Hematopoietic multipotent progenitor cell treated with erythropoietin and hydrocortisone succinate and interleukin-3 and kit ligand, for 15 days (in vitro differentiated cells): Measurements from ENCODE around the gene TLL2.
A peak's percentile ranks its signal among the peaks of the same experiment; 100 is the strongest.

Experiments used
- DNase-seq: peaks from one replicate; pipeline ENCODE4 v3.0.0-alpha.2; 2015; ENCODE audit warnings: low spot score

TLL2 gene

GRCh38 chr10:96389785-96390184 is 123.9 kb downstream of the TLL2 start:
- no peak for DNase-seq

- no peak for DNase-seq
These were observed 126.1 kb downstream of the TLL2 start for GRCh38 chr10:96387601-96388000.

DNA sequence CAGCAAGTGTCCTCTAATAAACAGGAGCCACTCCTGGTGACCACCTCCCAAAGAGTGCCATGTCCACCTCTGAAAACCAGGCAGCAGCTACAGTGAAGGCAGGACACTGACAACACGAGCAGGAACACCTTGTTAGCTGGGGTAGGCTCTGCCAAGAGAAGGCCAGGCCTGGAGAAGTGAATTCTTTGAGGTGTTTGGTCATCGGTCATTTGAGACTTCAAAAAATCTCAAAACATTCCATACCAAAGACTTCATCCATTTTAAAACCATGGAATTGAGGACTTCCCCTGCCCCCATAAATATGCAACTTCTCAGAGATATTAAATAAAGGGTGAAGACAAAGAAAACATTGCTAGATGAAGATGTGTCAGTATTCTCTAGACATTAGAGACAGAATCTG is 126.6 kb downstream of the TLL2 start:
- DNase-seq = no peak

- no peak for DNase-seq
These were observed 129.2 kb downstream of the TLL2 start for GRCh38 chr10:96384506-96384905.

DNA sequence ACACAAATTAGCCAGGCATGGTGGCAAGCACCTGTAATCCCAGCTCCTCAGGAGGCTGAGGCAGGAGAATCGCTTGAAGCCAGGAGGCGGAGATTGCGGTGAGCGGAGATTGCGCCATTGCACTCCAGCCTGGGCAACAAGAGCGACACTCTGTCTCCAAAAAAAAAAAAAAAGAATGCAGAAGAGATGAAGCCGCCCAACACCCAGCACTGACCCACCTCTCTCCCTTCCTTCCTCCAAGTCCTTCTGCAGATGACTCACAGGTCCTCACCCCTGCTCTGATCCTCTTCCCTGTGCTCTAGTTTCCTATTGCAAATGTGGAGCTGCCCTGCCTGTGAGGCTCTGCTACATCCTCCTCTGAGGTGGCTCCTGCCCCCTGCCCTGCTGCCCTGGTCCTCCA is 132.9 kb downstream of the TLL2 start:
- no peak for DNase-seq

DNA sequence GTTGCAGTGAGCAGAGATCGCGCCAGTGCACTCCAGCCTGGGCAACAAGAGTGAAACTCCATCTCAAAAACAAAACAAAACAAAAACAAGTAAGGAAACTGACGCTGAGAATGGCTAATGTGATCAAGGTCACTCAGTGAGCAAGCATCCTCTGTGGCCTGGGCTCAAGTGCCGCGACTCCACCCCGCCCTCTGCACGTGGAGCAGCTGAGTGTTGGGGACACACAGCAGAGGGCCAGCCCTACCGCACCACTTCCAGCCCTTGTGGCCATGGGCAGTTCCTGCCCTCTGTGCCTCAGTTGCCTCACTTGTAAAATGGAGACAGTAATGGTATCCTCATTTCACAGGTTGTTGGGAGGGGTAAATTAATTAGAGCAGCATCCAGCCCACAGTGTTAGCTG is 134.0 kb downstream of the TLL2 start:
- no peak for DNase-seq

DNA sequence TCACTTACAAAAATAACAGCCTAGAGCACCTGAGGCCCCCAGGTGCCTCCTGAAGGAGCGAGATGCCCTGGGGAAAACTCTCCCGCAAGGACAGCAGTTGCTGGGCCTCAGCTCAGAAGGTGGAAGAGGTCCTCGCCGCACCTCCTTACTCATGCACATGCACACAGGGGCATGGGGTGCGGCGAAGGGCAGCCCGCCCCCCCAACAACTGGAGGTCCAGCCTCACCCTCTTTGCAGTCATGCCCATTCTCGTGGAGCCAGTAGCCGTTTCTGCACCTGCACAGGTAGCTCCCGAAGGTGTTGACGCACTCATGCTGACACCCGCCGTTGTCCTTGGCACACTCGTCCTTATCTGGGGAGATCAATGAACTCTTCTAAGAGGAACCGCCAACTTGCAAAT is 135.0 kb downstream of the TLL2 start:
- DNase-seq = no peak

DNA sequence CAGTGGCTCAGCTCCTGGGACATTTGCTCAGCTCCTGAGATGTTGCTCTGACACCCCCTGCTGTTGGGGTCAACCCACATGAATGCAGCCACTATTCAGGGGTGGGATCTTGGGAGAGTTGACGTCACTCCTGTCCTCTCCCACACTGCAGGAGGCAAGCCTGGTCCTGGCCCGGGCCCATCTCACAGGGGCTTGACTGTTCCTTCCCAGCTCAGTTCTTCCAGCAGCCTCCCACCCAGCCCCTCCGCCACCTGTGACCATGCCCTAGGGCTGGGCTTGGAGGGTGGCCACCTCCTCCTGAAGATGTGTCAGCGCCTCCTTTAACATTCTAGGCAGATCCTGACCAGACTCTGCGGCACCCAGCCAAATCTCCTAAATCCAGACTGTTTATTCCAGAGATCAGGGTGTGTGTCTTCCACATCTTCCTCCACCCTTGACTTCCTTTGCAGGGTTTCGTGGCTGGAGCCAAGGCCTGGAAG is 135.9 kb downstream of the TLL2 start:
- DNase-seq = no peak

DNA sequence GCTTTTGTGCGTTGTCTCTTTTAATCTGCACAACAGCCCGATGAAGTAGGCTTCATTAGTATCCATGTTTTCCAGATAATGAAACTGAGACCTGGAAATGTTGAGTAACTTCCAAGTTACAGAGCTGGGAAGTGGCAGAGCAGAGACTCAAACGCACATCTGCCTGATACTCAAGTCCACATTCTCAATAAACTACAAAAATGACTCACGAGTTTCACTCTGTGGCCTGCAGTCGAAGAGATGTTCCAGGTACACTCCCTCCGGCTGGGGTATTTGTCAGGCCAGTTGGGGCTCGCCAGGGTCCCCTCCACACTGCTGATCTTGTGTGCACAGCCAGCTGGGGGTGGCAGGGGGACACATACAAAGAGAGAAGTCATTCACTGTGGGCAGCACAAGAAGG is 137.2 kb downstream of the TLL2 start:
- DNase-seq = no peak

DNA sequence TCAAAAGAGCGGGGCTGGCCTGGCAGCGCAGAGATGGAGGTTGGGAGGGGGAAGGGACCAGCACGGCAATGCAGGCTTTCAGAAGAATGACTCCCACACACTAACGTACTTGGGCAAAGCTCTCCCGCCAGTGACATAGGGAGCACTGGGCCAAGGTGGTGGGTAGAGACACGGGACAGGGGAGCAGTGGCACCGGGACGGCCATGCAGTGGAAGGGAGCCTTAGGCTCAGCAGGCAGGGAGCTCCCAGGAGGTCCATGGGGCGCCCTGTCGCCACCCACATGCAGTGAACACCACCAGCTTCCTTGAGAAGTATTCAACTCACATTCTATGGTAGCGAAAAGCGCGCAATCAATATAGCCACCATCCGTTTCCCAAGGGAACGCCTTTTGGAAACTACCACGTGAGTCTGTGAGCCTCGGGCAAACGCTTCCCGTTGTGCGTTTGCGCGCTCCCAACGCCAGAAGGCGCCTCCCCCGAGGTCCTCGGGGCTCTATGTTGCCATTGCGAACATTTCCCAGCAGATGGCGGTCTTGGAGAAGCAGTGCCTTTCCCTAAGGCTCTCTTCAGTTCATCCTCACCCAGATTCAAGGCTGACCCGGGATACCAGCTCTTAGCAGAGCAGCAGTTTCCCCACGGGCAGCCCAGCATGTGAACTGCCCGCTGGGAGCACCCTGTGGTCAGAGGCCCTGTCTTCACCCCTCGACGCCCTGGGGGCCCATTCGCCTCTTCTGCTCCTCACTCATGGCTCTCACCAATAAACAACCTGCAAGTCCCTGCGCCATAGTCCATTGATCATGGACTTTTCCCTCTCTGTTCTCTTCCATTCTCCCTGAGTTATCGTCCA is 138.5 kb downstream of the TLL2 start:
- peak; percentile 73 for DNase-seq

GRCh38 chr10:96374639-96374984 is 139.1 kb downstream of the TLL2 start:
- DNase-seq = no peak

DNA sequence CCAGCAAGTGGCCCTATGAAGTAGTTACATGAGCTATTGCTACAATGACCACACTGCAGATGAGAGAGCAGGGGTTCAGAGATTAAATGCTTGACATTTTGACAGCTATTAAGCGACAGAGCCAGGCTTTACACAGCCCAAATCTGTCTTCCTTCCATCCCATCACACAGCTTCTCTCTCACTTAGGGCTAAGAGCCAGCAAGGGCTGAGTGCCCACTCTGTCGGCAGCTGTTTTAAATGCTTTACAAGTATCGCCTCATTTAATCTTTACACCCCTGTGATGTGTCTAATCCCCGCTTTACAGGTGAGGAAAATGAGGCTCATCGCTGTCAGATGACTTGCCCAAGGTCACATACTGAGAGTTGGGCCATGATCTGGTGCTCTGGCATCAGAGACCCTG is 139.7 kb downstream of the TLL2 start:
- no peak for DNase-seq

DNA sequence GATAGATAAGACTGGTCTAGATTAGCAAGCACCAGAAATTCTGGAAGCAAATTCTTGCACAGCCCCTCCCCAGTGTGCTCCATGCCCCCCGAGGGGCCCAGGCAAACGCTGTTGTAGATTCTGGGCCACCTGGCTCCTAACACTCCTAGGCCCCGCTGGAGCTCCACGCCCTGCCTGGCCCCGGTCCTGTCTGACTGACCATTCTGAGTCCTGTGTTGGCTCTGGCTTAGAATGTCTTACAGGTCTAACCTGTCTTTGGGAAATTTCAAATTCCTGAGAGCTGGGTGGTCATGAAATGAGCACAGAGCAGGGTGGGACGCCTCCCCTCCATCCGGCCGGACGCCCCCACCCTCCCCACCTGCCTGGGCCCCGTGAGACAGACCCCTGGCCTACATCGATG is 142.4 kb downstream of the TLL2 start:
- no peak for DNase-seq

DNA sequence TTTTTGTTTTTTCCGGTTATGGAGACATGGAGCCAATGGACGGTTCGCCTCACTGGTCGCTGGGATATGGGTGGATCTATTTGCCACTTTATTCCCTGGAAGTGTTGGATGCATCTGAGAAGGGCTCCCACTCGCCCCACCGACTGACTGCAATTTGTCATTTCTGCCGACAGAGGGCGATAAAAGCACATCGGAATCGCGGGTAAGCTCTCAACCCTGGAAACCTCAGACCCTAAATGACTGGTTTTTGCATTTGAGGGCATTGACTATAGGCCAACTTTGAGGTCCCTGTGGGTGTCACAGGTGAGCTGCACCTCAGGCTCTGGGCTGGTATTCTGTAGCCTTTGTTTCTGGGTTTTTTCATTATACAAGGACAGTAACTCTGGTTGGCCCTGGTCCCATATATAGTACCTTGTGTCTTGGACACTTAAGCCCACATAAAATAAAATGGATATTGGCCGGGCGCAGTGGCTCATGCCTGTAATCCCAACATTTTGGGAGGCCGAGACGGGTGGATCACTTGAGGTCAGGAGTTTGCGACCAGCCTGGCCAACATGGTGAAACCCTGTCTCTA is 143.1 kb downstream of the TLL2 start:
- peak; percentile 60 for DNase-seq

GRCh38 chr10:96369890-96370583 is 143.7 kb downstream of the TLL2 start:
- DNase-seq = no peak

DNA sequence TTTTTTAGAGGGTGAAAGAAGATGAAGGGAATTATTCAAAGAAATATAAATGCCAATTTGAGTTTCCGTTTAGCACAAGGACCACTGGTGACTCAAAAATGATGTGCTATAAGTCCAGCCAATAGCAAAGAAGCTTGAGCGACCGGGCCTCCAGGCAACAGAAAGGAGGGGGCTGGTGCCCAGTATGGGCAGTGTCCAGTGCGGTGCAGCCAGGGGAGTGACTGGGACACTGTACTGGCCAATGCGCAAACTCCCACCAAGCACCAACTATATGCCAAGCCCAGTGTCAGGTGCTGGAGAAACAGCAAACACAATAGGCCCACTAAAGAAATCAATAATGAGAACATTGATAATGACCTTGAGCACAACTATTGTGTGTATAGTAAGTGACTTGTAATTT is 144.8 kb downstream of the TLL2 start:
- DNase-seq = no peak

GRCh38 chr10:96367470-96367869 is 146.3 kb downstream of the TLL2 start:
- DNase-seq = no peak

GRCh38 chr10:96366508-96366907 is 147.2 kb downstream of the TLL2 start:
- DNase-seq = no peak

DNA sequence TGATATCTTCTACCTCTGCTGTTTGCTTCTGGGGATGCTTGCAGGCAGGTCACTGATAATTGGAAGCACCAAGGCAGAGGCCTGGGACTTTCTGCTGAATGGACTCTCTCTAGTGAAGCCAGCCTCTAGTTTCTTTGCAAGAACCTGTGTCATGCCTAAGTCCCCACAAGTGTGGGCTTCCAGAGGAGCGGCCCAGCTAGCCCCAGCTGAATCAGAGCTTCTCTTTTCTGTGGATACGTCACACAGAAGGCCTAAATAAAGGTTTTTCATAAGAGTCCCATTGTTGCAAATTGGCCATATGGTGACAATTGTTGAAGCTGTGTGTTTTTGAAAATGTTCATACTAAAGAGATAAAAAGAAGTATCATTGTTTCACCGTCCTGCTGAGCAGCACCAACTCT is 148.2 kb downstream of the TLL2 start:
- no peak for DNase-seq

- no peak for DNase-seq
These were observed 153.0 kb downstream of the TLL2 start for GRCh38 chr10:96360766-96361165.

- DNase-seq = no peak
These were observed 153.4 kb downstream of the TLL2 start for GRCh38 chr10:96360331-96360730.

DNA sequence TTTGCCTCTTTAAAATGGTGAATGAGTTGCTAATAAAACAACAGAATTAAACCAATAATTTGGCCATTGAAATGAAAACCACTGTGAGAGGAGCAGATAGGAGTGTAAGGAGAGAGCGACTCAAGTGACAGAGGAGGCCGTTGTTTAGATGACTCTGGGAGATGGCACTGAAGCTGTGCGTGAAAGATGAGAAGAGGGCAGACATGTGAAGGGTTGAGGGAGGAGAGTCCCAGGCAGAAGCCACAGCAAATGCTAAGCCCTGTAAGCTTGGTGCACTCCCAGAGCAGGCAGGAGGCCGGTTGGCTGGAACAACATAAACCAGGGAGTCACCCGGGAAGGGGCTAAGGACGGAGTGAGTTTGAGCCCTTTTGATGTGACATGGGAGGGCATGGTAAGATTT is 154.1 kb downstream of the TLL2 start:
- DNase-seq = no peak

- no peak for DNase-seq
These were observed 154.7 kb downstream of the TLL2 start, which contains the start of gene OPALIN for GRCh38 chr10:96358851-96359540. OPALIN (minus strand) TSS chr10:96359002; CDS start chr10:96358896, 106 bp downstream.
